ENCODE measurements around the gene PIR. TPM values are rescaled to one million over a fixed set of nuclear protein-coding genes. Genes with fewer than 3 reads are reported as not detected.
A peak's percentile ranks its signal among the peaks of the same experiment; 100 is the strongest.

Gene PIR
- total RNA-seq, 2 experiments from 2014 or later = 2.4 to 3.1 TPM

DNA sequence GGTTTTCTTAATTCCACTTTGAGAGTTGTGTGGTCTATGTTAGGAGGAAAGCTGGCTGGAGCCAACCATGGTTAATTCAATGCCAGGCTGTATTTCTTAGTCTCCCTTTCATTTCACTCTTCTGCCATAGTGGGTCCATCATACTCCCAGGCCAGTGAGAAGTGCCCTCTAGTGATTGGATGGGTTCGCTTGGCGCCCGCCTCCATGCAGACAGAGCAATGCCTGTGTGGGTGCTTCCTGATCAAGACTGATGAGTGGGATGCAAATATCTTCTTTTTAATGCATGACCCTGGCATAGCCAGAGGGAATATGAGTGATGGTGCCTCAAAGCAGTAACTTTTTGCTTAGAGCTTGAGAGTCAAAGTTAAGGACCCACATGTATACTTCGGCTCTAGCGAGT is 13.9 kb upstream of the PIR start:
- POLR2A ChIA-PET = no interaction called here
- CTCF ChIA-PET = no interaction called here
- peaks cover 3% of the 10 kb centered on the region for H3K27me3 Mint-ChIP-seq

DNA sequence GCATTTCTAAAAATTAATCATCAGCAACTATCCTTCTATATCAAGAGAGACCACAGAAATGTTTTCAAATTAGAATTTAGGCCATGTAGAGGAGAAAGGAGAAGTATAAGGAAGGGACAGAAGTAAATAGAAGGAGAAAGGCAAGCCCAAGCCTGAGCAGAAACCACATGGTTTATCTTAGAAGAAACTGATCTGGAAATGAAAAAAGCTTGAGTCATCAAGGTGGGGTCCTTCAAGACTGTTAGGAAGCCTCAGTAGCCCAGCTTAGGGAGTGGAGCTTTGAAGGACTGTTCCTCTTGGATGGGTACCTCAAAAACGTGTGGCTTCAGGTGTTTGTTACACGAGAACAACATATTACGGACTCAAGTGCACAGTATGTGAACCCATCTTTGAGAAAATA is 12.0 kb upstream of the PIR start:
- ChIA-PET CTCF (no interaction called here), POLR2A (no interaction called here)
- Mint-ChIP-seq H3K36me3 (no peaks in the 10 kb centered on the region), H3K27ac (no peak overlapping the region), H3K9me3 (no peaks in the 10 kb centered on the region), H3K4me1 (ENCODE audit: low read depth) (no peaks in the 10 kb centered on the region), H3K27me3 (peaks cover 5% of the 10 kb centered on the region), H3K4me3 (no peak overlapping the region)
- intact Hi-C loops (cut with micrococcal nuclease) = no loop called here
- DNase-seq = no peak

More for the DNA sequence above, 13.9 kb upstream of the PIR start:
- H3K4me3 Mint-ChIP-seq = no peak overlapping the region
- no peaks in the 10 kb centered on the region for H3K36me3 Mint-ChIP-seq
- intact Hi-C loops (cut with micrococcal nuclease) = no loop called here
- no peaks in the 10 kb centered on the region for H3K9me3 Mint-ChIP-seq
- H3K27ac Mint-ChIP-seq = no peak overlapping the region
- H3K4me1 Mint-ChIP-seq (ENCODE audit: low read depth) = no peaks in the 10 kb centered on the region
- no peak for DNase-seq

DNA sequence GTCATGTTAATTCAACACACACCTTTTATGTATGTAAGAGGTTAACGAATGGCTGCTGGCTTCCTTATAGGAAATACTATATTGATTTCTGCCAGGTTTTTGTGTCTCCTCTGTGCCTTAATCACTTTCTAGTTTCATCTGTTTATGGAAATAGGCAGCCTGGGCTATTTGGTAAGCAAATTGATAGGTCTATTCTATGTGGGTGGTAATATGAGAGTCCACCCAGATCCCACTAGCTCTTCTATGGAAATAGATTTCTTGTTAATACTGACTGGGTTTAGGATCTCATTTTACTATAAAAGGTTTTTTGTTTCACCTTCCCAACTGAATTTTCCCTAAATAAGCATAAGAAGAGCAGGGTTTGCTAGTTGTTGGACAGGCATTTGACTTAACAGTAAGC is 11.5 kb upstream of the PIR start:
- ChIA-PET POLR2A (no interaction called here), CTCF (no interaction called here)
- Mint-ChIP-seq H3K27me3 (peaks cover 5% of the 10 kb centered on the region), H3K4me1 (ENCODE audit: low read depth) (no peaks in the 10 kb centered on the region), H3K9me3 (no peaks in the 10 kb centered on the region), H3K36me3 (no peaks in the 10 kb centered on the region), H3K27ac (no peak overlapping the region), H3K4me3 (no peak overlapping the region)
- intact Hi-C loops (cut with micrococcal nuclease) = no loop called here
- DNase-seq = no peak

DNA sequence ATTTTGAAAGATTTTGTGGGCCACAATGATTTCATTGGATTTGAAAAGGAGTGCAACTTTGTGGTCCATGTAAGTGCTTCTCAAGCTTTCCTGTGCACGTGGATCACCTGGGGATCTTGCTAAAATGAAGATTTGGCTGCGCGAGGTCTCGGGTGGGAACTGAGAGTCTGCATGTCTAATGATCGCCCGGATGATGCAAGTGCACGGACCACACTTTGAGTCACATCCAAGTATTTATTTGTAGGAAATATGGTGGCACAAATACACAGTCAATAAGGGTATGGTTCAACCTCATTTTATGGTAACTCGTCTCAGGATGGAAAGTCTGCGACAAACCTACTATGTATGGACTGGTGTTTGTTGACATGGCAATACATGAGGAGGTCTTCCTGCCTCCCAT is 8.4 kb upstream of the PIR start:
- H3K4me1 Mint-ChIP-seq (ENCODE audit: low read depth) = no peaks in the 10 kb centered on the region
- peaks cover 5% of the 10 kb centered on the region for H3K27me3 Mint-ChIP-seq
- no peaks in the 10 kb centered on the region for H3K36me3 Mint-ChIP-seq
- POLR2A ChIA-PET = no interaction called here
- no peaks in the 10 kb centered on the region for H3K9me3 Mint-ChIP-seq
- intact Hi-C loops (cut with micrococcal nuclease) = no loop called here
- H3K27ac Mint-ChIP-seq = no peak overlapping the region
- H3K4me3 Mint-ChIP-seq = no peak overlapping the region
- CTCF ChIA-PET = interaction anchor here (1.5 kb wide), 1 partner anchor 147 kb away, joined by 3 read pairs; no protein-coding TSS in a partner anchor
- no peak for DNase-seq

DNA sequence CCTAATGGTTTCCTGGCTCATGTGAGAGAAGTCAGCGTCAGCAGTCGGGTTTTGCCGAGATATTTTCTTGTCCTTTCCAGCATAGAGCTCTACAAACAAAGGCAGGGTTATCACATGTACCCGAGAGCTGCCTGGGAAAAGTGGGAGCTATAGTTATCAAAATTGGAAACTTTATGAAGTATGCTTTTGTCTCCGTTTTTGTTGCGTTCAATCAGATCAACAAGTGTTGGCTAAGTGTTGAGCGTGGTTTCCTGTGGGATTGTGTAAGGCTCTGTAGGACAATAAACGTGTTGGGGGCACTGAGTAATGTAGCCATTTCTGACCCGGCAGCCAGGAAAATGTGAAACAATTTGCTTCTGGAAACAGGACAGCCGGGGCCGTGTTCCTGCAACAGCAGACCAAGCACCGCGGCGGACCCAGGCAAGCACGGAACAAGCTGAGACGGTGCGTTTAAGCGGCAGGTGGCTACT is 7.4 kb upstream of the PIR start, which contains the start of gene BMX:
Gene BMX, plus strand, starts transcription at position 311 of the 470 bp plus-strand sequence. CDS start 7,547 bp downstream, outside the sequence.
- ChIA-PET POLR2A (no interaction called here), CTCF (interaction anchor here (0.6 kb wide), 1 partner anchor 1477 kb away, joined by 3 read pairs; no protein-coding TSS in a partner anchor)
- no peak within 1 kb of the TSS for H3K27ac Mint-ChIP-seq
- H3K4me1 Mint-ChIP-seq (ENCODE audit: low read depth) = no peaks in the 10 kb centered on the region
- H3K36me3 Mint-ChIP-seq = no peaks in the 10 kb centered on the region
- no peak within 1 kb of the TSS for H3K4me3 Mint-ChIP-seq
- H3K9me3 Mint-ChIP-seq = no peaks in the 10 kb centered on the region
- no peak for DNase-seq
- intact Hi-C loops (cut with micrococcal nuclease) = no loop called here
- peaks cover 5% of the 10 kb centered on the region for H3K27me3 Mint-ChIP-seq

DNA sequence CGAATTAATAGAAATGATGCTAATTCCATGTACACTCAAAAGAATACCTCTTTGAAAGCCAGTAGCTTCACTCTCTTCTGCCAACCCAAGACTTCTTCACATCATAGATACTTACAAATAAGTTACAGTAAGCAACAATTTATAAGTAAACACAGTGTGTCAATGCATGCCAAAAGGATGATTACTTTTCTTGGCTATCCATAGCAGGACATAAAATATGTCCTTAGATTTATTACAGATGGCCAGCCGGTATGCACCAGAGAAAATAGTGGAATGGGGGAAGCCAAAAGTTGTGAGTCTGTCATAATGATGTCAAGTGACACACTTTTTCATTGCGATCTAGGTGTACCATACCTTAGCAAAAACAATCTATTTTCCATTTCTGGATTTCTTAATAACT is 6.8 kb upstream of the PIR start:
- H3K27me3 Mint-ChIP-seq = peaks cover 5% of the 10 kb centered on the region
- intact Hi-C loops (cut with micrococcal nuclease) = loop anchor here (10.0 kb wide), 3 partner anchors 145 to 285 kb away; no protein-coding TSS in a partner anchor

DNA sequence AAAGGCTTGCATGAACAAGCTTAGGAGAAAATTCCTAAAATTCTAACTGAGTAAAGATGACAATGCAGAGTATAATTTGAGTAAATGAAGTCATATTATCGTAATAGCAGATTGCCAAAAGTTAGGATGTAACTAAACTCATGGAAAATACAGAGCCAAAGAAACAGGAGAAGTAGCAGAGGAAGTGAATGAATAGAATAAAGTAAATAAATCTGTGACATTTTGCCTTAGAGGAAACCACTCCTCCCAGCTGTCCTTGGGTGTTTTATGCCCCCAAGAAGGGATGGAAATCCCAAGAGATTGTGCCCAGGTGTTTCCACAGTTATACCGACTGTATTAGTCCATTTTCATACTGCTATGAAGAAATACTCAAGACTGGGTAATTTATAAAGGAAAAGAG is 5.6 kb upstream of the PIR start:
- intact Hi-C loops (cut with micrococcal nuclease) = loop anchor here (1.0 to 10.0 kb wide), 4 partner anchors 67 to 286 kb away; no protein-coding TSS in a partner anchor
- Mint-ChIP-seq H3K9me3 (no peaks in the 10 kb centered on the region), H3K36me3 (no peaks in the 10 kb centered on the region), H3K27ac (no peak overlapping the region), H3K27me3 (peaks cover 3% of the 10 kb centered on the region), H3K4me1 (ENCODE audit: low read depth) (peaks cover under 1% of the 10 kb centered on the region), H3K4me3 (no peak overlapping the region)
- ChIA-PET CTCF (interaction anchor here (0.7 kb wide), 5 partner anchors 67 to 834 kb away, joined by 3 to 4 read pairs (median 3); no protein-coding TSS in a partner anchor), POLR2A (no interaction called here)
- no peak for DNase-seq

More for the DNA sequence above, 6.8 kb upstream of the PIR start:
- ChIA-PET POLR2A (no interaction called here), CTCF (interaction anchor here (0.6 kb wide), 1 partner anchor 1476 kb away, joined by 3 read pairs; no protein-coding TSS in a partner anchor)
- Mint-ChIP-seq H3K36me3 (no peaks in the 10 kb centered on the region), H3K4me3 (no peak overlapping the region), H3K4me1 (ENCODE audit: low read depth) (no peaks in the 10 kb centered on the region), H3K27ac (no peak overlapping the region), H3K9me3 (no peaks in the 10 kb centered on the region)
- DNase-seq = no peak

DNA sequence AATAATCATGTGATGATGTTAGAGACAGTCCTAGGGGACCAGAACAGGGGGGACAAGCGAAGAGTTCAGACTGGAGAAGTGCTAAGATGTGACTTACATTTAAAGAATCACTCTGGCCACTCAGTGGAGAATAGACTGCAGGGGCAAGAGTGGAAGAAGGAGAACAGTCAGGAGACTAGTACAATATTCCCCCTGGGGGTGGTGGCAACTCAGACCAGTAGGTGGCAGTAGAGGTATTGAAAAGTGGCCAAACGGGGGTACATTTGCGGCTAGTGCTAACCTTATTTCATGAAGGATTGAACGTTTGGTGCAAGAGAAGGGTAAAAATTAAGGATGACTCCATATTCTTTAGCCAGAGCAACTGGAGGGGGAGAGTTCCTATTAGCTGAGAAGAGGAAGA is 4.7 kb upstream of the PIR start:
- Mint-ChIP-seq H3K27ac (no peak overlapping the region), H3K27me3 (peaks cover 3% of the 10 kb centered on the region), H3K4me1 (ENCODE audit: low read depth) (peaks cover 4% of the 10 kb centered on the region), H3K4me3 (no peak overlapping the region), H3K36me3 (no peaks in the 10 kb centered on the region), H3K9me3 (no peaks in the 10 kb centered on the region)
- ChIA-PET POLR2A (no interaction called here), CTCF (interaction anchor here (1.0 kb wide), 1 partner anchor 67 kb away, joined by 3 read pairs; no protein-coding TSS in a partner anchor)
- peak; percentile 59 for DNase-seq
- intact Hi-C loops (cut with micrococcal nuclease) = loop anchor here (1.0 to 10.0 kb wide), 4 partner anchors 67 to 287 kb away; no protein-coding TSS in a partner anchor

DNA sequence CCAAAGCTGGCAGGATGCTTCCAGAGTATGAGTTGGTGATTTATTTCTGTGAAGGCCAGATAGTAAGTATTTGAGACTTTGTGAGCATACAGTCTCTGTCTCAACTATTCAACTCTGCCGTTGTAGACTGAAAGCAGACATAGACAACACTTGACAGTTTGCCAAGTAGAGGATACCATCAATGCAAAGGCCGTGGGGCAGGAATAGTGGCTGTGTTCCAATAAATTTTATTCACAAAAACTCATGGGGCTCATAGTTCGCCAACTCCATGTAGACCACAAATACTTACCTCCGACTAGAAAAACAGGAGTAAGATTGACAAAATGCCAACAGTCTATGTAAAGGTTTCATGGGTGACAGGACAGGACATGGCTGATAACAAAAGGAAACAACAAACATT is 3.7 kb upstream of the PIR start:
- intact Hi-C loops (cut with micrococcal nuclease) = loop anchor here (10.0 kb wide), 3 partner anchors 148 to 288 kb away; no protein-coding TSS in a partner anchor

DNA sequence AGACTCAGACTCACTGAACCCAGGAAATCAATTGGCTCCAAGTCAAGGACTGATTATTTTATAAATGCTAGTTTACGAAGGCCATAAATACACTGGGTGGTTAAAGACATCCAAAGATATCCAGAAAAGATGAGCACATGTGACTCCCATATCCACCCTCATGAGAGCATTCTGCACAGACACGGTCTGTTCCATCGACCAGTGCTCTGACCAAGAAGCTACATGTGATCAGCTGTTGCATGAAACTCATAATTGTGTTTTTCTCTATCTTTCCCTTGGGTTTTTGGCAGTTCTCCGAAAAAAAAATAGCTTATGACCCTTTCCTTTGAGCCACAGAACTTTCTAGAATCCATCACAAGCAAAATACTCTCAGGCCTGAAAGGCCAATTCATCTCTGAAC is 2.7 kb upstream of the PIR start:
- Mint-ChIP-seq H3K4me3 (no peak overlapping the region), H3K27ac (no peak overlapping the region), H3K27me3 (no peaks in the 10 kb centered on the region), H3K9me3 (no peaks in the 10 kb centered on the region), H3K36me3 (no peaks in the 10 kb centered on the region), H3K4me1 (ENCODE audit: low read depth) (peaks cover 4% of the 10 kb centered on the region)
- ChIA-PET POLR2A (no interaction called here), CTCF (interaction anchor here (1.0 kb wide), 1 partner anchor 146 kb away, joined by 3 read pairs; no protein-coding TSS in a partner anchor)
- intact Hi-C loops (cut with micrococcal nuclease) = loop anchor here (10.0 kb wide), 3 partner anchors 149 to 289 kb away; no protein-coding TSS in a partner anchor
- no peak for DNase-seq

More for the DNA sequence above, 3.7 kb upstream of the PIR start:
- Mint-ChIP-seq H3K4me1 (ENCODE audit: low read depth) (peaks cover 4% of the 10 kb centered on the region), H3K4me3 (no peak overlapping the region), H3K27ac (no peak overlapping the region), H3K36me3 (no peaks in the 10 kb centered on the region), H3K9me3 (no peaks in the 10 kb centered on the region), H3K27me3 (peaks cover 3% of the 10 kb centered on the region)
- DNase-seq = no peak
- ChIA-PET CTCF (no interaction called here), POLR2A (no interaction called here)

DNA sequence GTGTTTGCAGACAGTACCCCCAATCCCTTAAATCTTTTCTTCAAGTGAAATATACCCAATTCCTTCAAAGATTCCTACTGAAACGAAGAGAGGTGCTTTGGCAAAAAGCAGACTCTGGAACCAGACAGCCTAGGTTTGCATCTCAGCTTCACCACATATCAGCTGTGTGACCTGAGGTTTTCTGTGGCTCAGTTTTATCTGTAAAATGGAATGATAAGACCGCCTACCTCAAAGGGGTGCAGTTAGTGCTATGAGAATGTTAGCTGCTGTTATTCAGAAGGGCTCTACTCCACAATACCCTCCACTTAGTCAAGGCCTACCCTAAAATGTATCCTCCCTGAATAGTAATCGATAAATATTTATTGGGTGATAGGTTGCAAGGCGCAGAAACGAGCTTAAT is 664 bp downstream of the PIR start:
- no peaks in the 10 kb centered on the region for H3K36me3 Mint-ChIP-seq
- H3K27ac Mint-ChIP-seq = no peak overlapping the region
- no peaks in the 10 kb centered on the region for H3K9me3 Mint-ChIP-seq
- H3K4me3 Mint-ChIP-seq = peak overlapping the region; percentile 79
- H3K27me3 Mint-ChIP-seq = no peaks in the 10 kb centered on the region
- CTCF ChIA-PET = no interaction called here
- no peak for DNase-seq
- intact Hi-C loops (cut with micrococcal nuclease) = loop anchor here (10.0 kb wide), 3 partner anchors 152 to 292 kb away; no protein-coding TSS in a partner anchor
- peaks cover 4% of the 10 kb centered on the region for H3K4me1 Mint-ChIP-seq (ENCODE audit: low read depth)
- POLR2A ChIA-PET = no interaction called here

DNA sequence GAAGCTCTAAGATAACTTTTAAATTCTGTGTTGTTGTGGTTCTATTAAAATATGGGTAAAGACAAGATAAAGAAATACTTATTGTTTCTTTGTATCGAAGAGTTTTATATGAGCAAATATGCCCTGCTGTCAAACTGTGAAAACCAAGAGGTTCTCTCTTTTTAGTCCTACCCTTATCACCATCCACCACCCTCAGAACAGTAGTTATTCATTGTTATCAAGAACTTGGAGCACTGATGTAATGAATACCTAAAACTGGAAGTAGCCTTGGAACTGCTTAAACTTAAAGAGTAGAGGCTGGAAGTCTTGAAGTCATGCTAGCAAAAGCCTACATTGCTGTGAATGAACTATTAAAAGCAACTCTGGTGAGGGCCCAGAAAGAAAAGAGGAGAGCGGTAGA is 9.2 kb downstream of the PIR start:
- DNase-seq = no peak
- no peak overlapping the region for H3K27ac Mint-ChIP-seq

DNA sequence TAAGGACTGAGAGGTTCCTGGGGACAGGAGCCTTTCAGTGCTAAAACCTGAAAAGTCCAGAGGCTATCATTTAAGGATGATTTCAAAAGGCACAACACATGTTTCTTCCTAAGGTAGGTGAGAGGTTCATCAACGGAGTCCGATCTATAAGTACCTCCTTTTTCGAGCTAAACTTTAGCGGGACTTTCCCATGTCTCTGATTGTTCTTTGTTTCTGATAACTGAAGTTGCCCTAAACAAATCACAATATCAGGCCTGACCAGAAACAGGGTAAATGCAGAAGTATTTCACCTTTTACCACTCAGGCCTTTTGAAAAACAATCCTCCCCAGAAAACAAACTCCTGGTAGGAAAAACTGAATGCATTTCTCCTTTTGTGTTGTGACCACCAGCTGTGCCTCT is 17.6 kb downstream of the PIR start:
- ChIA-PET POLR2A (no interaction called here), CTCF (no interaction called here)
- Mint-ChIP-seq H3K27ac (no peak overlapping the region), H3K4me3 (no peak overlapping the region), H3K36me3 (no peaks in the 10 kb centered on the region), H3K9me3 (no peaks in the 10 kb centered on the region), H3K27me3 (no peaks in the 10 kb centered on the region), H3K4me1 (ENCODE audit: low read depth) (no peaks in the 10 kb centered on the region)
- DNase-seq = no peak
- intact Hi-C loops (cut with micrococcal nuclease) = no loop called here

More for the DNA sequence above, 9.2 kb downstream of the PIR start:
- CTCF ChIA-PET = no interaction called here
- Mint-ChIP-seq H3K9me3 (no peaks in the 10 kb centered on the region), H3K4me3 (no peak overlapping the region), H3K36me3 (no peaks in the 10 kb centered on the region), H3K27me3 (no peaks in the 10 kb centered on the region), H3K4me1 (ENCODE audit: low read depth) (no peaks in the 10 kb centered on the region)
- POLR2A ChIA-PET = no interaction called here
- intact Hi-C loops (cut with micrococcal nuclease) = no loop called here
